Measurements from ENCODE around the gene LYST.

LYST gene

GRCh38 chr1:235714205-235714897 is 152.4 kb downstream of the LYST start:
- no peak for DNase-seq (ENCODE audit: low spot score)
- TF ChIP-seq CTCF (IDR thresholded peaks at IDR 0.05; ENCODE audit: extremely low read depth, insufficient read depth, missing control alignments) = no peak
- in situ Hi-C loops (cut with MboI; ENCODE audit: low pct_unique_long_range_greater_than_20kb, low sequenced_read_pairs, unreplicated experiment) = no loop called here

- no peak for TF ChIP-seq CTCF (IDR thresholded peaks at IDR 0.05; ENCODE audit: extremely low read depth, insufficient read depth, missing control alignments)
- in situ Hi-C loops (cut with MboI; ENCODE audit: low pct_unique_long_range_greater_than_20kb, low sequenced_read_pairs, unreplicated experiment) = no loop called here
- DNase-seq (ENCODE audit: low spot score) = no peak
These were observed 153.9 kb downstream of the LYST start for GRCh38 chr1:235712812-235713211.

- TF ChIP-seq CTCF (IDR thresholded peaks at IDR 0.05; ENCODE audit: extremely low read depth, insufficient read depth, missing control alignments) = no peak
- no peak for DNase-seq (ENCODE audit: low spot score)
- in situ Hi-C loops (cut with MboI; ENCODE audit: low pct_unique_long_range_greater_than_20kb, low sequenced_read_pairs, unreplicated experiment) = no loop called here
These were observed 156.0 kb downstream of the LYST start for GRCh38 chr1:235710687-235711086.

- in situ Hi-C loops (cut with MboI; ENCODE audit: low pct_unique_long_range_greater_than_20kb, low sequenced_read_pairs, unreplicated experiment) = no loop called here
- no peak for TF ChIP-seq CTCF (IDR thresholded peaks at IDR 0.05; ENCODE audit: extremely low read depth, insufficient read depth, missing control alignments)
- no peak for DNase-seq (ENCODE audit: low spot score)
These were observed 157.7 kb downstream of the LYST start for GRCh38 chr1:235709018-235709417.

- DNase-seq (ENCODE audit: low spot score) = no peak
- in situ Hi-C loops (cut with MboI; ENCODE audit: low pct_unique_long_range_greater_than_20kb, low sequenced_read_pairs, unreplicated experiment) = no loop called here
- no peak for TF ChIP-seq CTCF (IDR thresholded peaks at IDR 0.05; ENCODE audit: extremely low read depth, insufficient read depth, missing control alignments)
These were observed 158.2 kb downstream of the LYST start for GRCh38 chr1:235708390-235708962.

DNA sequence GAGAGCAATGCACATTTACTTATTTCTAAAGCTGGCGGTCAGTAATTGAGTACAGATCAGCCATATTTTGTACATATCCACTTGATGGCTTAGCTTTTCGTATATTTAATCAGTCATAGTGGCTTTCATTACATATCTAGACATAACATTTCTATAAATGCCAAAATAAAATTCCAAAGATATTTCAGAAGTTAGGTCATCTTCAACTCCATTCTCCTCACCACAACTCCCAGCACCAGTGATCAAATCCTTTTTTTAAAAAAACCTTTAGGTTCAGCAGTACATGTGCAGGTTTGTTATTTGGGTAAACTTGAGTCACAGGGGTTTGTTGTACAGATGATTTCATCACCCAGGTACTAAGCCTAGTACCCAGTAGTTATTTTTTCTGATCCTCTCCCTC is 163.2 kb downstream of the LYST start:
- DNase-seq (ENCODE audit: low spot score) = no peak
- in situ Hi-C loops (cut with MboI; ENCODE audit: low pct_unique_long_range_greater_than_20kb, low sequenced_read_pairs, unreplicated experiment) = no loop called here
- no peak for TF ChIP-seq CTCF (IDR thresholded peaks at IDR 0.05; ENCODE audit: extremely low read depth, insufficient read depth, missing control alignments)
